ENCODE data around the gene COG3. TPM values are rescaled to one million over a fixed set of nuclear protein-coding genes. Genes with fewer than 3 reads are reported as not detected.

The COG3 gene
- total RNA-seq, 2 experiments from 2014 or later, result 22.3 to 28.9 TPM

DNA sequence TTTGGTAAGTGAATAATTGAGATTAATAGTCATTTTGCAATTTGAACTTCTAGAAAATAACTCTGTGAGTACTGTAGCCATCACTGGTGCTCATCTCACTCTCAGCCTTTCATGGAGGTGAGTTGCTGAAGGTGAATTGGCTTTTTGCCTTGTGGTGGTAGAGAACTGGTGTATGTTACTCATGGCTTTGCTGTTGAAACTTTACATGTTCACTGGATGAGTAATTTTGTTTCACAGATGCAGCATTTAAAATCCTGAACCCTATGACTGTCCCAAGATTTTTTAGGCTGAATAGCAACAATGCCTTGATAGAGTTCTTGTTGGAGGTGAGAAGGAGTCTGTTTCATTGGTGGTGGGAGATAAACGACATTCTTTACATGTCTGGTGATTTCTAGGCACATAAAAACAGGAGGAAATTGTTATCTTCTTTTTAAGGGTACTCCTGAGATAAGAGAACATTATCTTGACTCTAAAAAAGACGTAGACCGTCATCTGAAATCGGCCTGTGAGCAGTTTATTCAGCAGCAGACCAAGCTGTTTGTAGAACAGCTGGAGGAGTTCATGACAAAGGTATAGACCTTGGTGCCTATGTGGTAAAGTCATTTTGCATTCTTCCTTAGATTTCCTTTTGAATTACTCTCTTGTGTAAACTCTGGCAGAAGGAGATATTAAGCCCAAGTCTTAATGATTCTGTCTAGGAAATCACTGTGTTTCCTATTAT, 53.9 kb downstream of the COG3 start:
- no peaks in the 10 kb centered on the region for H4K20me1 ChIP-seq (ENCODE audit: insufficient read depth, low read length)
- no peak overlapping the region for H2AFZ ChIP-seq (ENCODE audit: low read length)
- no peaks in the 10 kb centered on the region for H3K9me2 ChIP-seq (ENCODE audit: insufficient read depth, low read length)
- no peak for DNase-seq (ENCODE audit: low spot score)
- TF ChIP-seq, protein P1, sequence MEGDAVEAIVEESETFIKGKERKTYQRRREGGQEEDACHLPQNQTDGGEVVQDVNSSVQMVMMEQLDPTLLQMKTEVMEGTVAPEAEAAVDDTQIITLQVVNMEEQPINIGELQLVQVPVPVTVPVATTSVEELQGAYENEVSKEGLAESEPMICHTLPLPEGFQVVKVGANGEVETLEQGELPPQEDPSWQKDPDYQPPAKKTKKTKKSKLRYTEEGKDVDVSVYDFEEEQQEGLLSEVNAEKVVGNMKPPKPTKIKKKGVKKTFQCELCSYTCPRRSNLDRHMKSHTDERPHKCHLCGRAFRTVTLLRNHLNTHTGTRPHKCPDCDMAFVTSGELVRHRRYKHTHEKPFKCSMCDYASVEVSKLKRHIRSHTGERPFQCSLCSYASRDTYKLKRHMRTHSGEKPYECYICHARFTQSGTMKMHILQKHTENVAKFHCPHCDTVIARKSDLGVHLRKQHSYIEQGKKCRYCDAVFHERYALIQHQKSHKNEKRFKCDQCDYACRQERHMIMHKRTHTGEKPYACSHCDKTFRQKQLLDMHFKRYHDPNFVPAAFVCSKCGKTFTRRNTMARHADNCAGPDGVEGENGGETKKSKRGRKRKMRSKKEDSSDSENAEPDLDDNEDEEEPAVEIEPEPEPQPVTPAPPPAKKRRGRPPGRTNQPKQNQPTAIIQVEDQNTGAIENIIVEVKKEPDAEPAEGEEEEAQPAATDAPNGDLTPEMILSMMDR (conservative IDR thresholded peaks at IDR 0.05; ENCODE audit: low read length), result no peak
- TF ChIP-seq EZH2phosphoT487 (IDR thresholded peaks at IDR 0.05; ENCODE audit: borderline replicate concordance, low read depth, low read length), result no peak
- H3K27ac ChIP-seq (ENCODE audit: low read depth, low read length, poor library complexity, severe bottlenecking), result no peak overlapping the region
- no peak overlapping the region for H3K4me3 ChIP-seq (ENCODE audit: low read depth, low read length, poor library complexity, severe bottlenecking)
- H3K4me2 ChIP-seq (ENCODE audit: low read length), result no peak overlapping the region
- no peaks in the 10 kb centered on the region for H3K79me2 ChIP-seq (ENCODE audit: insufficient read depth, low read depth, low read length)
- no peaks in the 10 kb centered on the region for H3K9me3 ChIP-seq (ENCODE audit: low read length)
- ChIA-PET CTCF (ENCODE audit: unreplicated experiment) (no interaction called here), POLR2A (no interaction called here)
- BruUV-seq (replicated peaks), result no TSS peak
- intact Hi-C loops (cut with micrococcal nuclease; ENCODE audit: unreplicated experiment), result no loop called here
- peaks cover 63% of the 10 kb centered on the region for H3K36me3 ChIP-seq (ENCODE audit: insufficient read depth, low read length)
- no peaks in the 10 kb centered on the region for H3K4me1 ChIP-seq (ENCODE audit: insufficient read depth, low read length, poor library complexity, severe bottlenecking)

- CTCF ChIA-PET (ENCODE audit: unreplicated experiment), result no interaction called here
- H3K9me2 ChIP-seq (ENCODE audit: insufficient read depth, low read length), result no peaks in the 10 kb centered on the region
- H3K36me3 ChIP-seq (ENCODE audit: insufficient read depth, low read length), result peaks cover 65% of the 10 kb centered on the region
- no peak overlapping the region for H2AFZ ChIP-seq (ENCODE audit: low read length)
- DNase-seq (ENCODE audit: low spot score), result no peak
- H3K4me3 ChIP-seq (ENCODE audit: low read depth, low read length, poor library complexity, severe bottlenecking), result no peak overlapping the region
- intact Hi-C loops (cut with micrococcal nuclease; ENCODE audit: unreplicated experiment), result no loop called here
- no peaks in the 10 kb centered on the region for H3K9me3 ChIP-seq (ENCODE audit: low read length)
- H3K27ac ChIP-seq (ENCODE audit: low read depth, low read length, poor library complexity, severe bottlenecking), result no peak overlapping the region
- POLR2A ChIA-PET, result no interaction called here
- no peaks in the 10 kb centered on the region for H3K79me2 ChIP-seq (ENCODE audit: insufficient read depth, low read depth, low read length)
- no TSS peak for BruUV-seq (replicated peaks)
- no peaks in the 10 kb centered on the region for H4K20me1 ChIP-seq (ENCODE audit: insufficient read depth, low read length)
- no peaks in the 10 kb centered on the region for H3K4me1 ChIP-seq (ENCODE audit: insufficient read depth, low read length, poor library complexity, severe bottlenecking)
- no peak overlapping the region for H3K4me2 ChIP-seq (ENCODE audit: low read length)
- TF ChIP-seq, protein P1 (conservative IDR thresholded peaks at IDR 0.05; ENCODE audit: low read length), result no peak
- no peak for TF ChIP-seq EZH2phosphoT487 (IDR thresholded peaks at IDR 0.05; ENCODE audit: borderline replicate concordance, low read depth, low read length)
Observed at GRCh38 chr13:45519493-45519892, 54.8 kb downstream of the COG3 start.

DNA sequence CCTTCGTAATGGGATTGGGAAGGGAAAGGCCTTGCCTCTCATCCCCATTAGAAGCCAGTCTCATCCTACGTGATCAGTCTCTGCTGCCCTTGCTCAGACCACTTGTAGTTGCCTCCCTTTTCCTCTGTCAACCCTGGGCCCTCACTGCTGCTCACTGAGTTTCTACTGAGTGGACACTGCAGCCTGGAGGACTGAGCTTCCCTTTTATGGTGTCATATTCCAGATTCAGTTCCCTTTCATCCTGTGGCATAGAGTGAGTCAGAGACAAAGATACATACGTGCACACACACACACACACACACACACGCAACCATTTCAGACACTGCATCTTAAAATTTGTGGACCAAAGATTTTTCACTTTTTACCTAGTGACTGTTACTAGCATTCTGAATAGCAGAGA, 56.6 kb downstream of the COG3 start:
- BruUV-seq (replicated peaks), result no TSS peak
- no peak overlapping the region for H3K4me3 ChIP-seq (ENCODE audit: low read depth, low read length, poor library complexity, severe bottlenecking)
- no peaks in the 10 kb centered on the region for H3K79me2 ChIP-seq (ENCODE audit: insufficient read depth, low read depth, low read length)
- H3K9me3 ChIP-seq (ENCODE audit: low read length), result no peaks in the 10 kb centered on the region
- DNase-seq (ENCODE audit: low spot score), result no peak
- POLR2A ChIA-PET, result no interaction called here
- TF ChIP-seq, protein P1 (conservative IDR thresholded peaks at IDR 0.05; ENCODE audit: low read length), result no peak
- TF ChIP-seq EZH2phosphoT487 (IDR thresholded peaks at IDR 0.05; ENCODE audit: borderline replicate concordance, low read depth, low read length), result no peak
- H4K20me1 ChIP-seq (ENCODE audit: insufficient read depth, low read length), result no peaks in the 10 kb centered on the region
- intact Hi-C loops (cut with micrococcal nuclease; ENCODE audit: unreplicated experiment), result no loop called here
- H3K4me2 ChIP-seq (ENCODE audit: low read length), result no peak overlapping the region
- CTCF ChIA-PET (ENCODE audit: unreplicated experiment), result no interaction called here
- H3K27ac ChIP-seq (ENCODE audit: low read depth, low read length, poor library complexity, severe bottlenecking), result no peak overlapping the region
- H3K9me2 ChIP-seq (ENCODE audit: insufficient read depth, low read length), result no peaks in the 10 kb centered on the region
- H2AFZ ChIP-seq (ENCODE audit: low read length), result no peak overlapping the region
- peaks cover 64% of the 10 kb centered on the region for H3K36me3 ChIP-seq (ENCODE audit: insufficient read depth, low read length)
- no peaks in the 10 kb centered on the region for H3K4me1 ChIP-seq (ENCODE audit: insufficient read depth, low read length, poor library complexity, severe bottlenecking)
